ENCODE results near the gene HEG1.
A peak's percentile ranks its signal among the peaks of the same experiment; 100 is the strongest.
"Not testable (repeated sequence)": the region's sequence is repeated elsewhere in the genome, so short reads cannot be mapped to it uniquely, and the experiment has no call there.

Gene HEG1, protein sequence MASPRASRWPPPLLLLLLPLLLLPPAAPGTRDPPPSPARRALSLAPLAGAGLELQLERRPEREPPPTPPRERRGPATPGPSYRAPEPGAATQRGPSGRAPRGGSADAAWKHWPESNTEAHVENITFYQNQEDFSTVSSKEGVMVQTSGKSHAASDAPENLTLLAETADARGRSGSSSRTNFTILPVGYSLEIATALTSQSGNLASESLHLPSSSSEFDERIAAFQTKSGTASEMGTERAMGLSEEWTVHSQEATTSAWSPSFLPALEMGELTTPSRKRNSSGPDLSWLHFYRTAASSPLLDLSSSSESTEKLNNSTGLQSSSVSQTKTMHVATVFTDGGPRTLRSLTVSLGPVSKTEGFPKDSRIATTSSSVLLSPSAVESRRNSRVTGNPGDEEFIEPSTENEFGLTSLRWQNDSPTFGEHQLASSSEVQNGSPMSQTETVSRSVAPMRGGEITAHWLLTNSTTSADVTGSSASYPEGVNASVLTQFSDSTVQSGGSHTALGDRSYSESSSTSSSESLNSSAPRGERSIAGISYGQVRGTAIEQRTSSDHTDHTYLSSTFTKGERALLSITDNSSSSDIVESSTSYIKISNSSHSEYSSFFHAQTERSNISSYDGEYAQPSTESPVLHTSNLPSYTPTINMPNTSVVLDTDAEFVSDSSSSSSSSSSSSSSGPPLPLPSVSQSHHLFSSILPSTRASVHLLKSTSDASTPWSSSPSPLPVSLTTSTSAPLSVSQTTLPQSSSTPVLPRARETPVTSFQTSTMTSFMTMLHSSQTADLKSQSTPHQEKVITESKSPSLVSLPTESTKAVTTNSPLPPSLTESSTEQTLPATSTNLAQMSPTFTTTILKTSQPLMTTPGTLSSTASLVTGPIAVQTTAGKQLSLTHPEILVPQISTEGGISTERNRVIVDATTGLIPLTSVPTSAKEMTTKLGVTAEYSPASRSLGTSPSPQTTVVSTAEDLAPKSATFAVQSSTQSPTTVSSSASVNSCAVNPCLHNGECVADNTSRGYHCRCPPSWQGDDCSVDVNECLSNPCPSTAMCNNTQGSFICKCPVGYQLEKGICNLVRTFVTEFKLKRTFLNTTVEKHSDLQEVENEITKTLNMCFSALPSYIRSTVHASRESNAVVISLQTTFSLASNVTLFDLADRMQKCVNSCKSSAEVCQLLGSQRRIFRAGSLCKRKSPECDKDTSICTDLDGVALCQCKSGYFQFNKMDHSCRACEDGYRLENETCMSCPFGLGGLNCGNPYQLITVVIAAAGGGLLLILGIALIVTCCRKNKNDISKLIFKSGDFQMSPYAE (N-terminal part only)

GRCh38 chr3:125055913-125056745 is at the start of gene HEG1:
Gene HEG1 (minus strand): TSS chr3:125055997. CDS start chr3:125055890, 107 bp downstream.
- peak; percentile 71 for DNase-seq

- DNase-seq = no peak
Measured at GRCh38 chr3:125105116-125105515, 49.3 kb upstream of the HEG1 start.

DNA sequence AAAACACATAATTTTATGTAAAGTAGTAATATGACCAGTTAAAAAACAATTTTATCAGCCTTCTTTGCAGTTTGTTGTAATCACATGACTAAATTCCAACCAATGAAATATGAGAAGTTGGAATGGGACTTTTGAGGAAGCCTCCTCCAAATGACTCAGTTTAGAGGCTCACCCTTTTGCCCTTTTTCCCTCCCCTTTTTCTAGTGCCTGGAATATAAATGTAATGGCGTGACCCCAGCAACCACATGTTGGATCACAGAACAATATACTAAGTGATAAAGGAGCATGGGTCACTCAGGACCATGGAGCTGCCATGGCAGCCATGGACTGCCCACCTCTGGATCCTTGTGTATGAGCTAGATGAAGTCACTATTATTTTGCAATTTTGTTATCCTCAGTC is 48.8 kb upstream of the HEG1 start:
- no peak for DNase-seq

- no peak for DNase-seq
Measured at GRCh38 chr3:125103406-125103805, 47.6 kb upstream of the HEG1 start.

- DNase-seq = no peak
Measured at GRCh38 chr3:125102470-125102869, 46.7 kb upstream of the HEG1 start.

- DNase-seq = no peak
Measured at GRCh38 chr3:125098611-125099291, 43.0 kb upstream of the HEG1 start.

- DNase-seq = no peak
Measured at GRCh38 chr3:125090649-125091048, 34.9 kb upstream of the HEG1 start.

DNA sequence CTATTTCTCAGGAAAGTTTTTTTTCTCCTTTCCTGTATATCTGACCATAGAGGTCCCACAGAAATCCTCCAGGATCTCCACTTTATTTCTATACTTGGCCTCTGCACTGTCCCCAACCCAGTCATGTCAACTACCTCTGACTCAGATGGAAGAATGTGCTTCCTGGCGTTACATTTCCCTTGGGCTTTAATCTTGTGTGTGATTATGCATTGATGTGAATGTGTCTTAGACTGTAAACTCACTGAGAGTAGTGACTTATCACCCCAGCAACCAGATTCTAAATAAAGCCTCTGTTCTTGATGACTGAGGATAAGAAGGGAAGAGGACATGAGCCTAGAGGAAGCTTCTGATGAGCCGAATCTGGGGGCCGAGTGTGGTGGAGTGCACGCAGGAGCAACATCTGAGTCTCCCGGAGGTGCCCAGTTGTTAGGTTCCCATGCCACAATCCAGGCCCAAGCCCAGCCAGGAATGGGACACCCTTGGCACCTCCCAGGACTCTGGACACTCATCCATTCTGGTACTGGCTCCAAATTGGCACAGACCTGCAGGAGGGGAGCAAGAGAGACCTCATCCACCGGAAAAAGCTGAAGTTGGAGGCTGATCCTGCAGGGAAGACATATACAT is 32.1 kb upstream of the HEG1 start:
- DNase-seq = no peak

- no peak for DNase-seq
Measured at GRCh38 chr3:125085166-125085565, 29.4 kb upstream of the HEG1 start.

GRCh38 chr3:125083776-125084175 is 28.0 kb upstream of the HEG1 start:
- no peak for DNase-seq

GRCh38 chr3:125082339-125082738 is 26.5 kb upstream of the HEG1 start:
- DNase-seq = not testable (repeated sequence)

DNA sequence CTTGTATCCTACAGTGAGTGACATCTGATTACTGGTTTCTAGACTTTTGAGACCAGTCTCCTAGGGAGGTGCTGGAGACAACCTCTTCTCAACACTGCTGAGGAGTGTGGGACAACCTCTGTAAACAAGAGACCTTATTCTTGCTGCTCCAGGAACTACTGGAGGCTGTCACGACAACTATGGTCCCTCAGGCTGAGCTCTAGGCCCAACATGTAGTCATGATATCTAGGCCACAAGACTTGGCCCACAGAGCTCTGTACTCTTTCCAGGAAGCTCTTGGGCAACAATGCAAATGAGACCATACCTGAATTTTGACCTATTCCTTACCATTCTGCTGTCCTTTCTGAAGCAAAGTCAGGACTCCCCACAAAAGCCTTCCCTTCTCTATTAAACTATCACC is 24.3 kb upstream of the HEG1 start:
- DNase-seq = no peak

- DNase-seq = no peak
Measured at GRCh38 chr3:125079675-125080045, 23.9 kb upstream of the HEG1 start.

DNA sequence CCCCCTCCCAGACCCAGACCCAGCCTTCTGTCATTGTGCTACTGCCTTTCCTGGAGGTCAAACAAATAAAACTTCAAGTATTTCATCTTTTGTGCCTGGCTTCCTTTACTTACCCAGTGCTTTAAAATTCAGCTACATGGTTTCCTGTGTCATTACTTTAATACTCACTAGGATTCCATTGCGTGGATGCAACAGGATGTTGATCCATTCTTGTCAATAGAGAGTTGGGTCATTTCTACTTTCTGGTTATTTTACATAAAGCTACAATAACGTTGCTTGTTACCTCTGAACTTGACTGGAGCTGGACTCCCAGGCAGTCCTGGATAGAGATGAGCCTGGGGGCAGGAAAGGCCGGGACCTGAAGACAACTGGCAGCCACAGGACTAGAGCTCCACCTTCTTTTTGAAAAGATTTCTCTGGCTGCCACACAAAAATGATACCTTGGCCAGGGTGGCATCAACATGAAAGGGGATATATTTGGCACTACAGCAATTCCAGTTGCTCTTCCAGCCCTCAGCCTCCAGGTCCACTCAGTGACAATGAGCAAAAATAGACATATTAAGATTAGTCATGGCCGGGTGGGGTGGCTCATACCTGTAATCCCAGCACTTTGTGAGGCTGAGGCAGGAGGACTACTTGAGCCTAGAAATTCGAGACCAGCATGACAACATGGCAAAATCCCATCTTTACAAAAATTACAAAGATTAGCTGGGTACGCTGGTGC is 23.3 kb upstream of the HEG1 start:
- DNase-seq = no peak

DNA sequence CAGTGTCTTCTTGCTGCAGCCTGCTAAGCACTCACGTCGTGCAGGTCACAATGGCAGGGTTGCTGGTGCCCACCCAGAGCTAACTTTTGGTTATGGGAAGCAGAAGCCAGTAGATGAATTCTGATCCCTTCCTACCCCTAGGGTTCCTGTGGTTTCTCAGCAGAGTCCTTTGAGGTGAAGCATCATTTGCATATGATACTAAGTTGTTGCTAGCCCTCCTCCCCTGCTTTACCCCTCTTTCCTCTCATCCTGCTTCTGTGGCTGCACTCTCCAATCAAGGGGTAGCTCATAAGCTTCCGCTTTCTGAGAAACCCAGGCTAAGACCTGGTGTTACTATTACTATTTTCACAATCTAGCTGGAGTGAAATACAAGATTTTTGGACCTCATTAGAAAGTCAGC is 22.1 kb upstream of the HEG1 start:
- no peak for DNase-seq

DNA sequence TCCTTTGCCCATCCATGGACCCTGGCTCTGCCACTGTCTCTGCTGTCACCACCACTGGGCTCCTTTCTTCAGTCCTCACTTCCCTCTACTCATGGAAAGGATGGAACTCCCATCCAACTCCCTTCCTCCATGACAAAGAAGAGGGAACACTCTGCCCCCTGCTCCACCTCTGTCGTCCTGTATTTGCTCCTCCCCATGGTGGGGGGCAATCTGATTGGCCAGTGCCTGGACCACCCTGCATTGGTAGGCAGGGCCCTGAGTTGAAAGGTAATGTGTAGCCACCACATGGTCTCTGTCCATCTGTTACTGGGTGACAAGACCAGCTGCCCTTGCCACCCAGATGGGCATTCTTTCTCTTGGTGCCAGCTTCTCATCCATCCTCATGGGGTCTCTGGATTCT is 20.7 kb upstream of the HEG1 start:
- DNase-seq = no peak

GRCh38 chr3:125075738-125076137 is 19.9 kb upstream of the HEG1 start:
- DNase-seq = no peak

DNA sequence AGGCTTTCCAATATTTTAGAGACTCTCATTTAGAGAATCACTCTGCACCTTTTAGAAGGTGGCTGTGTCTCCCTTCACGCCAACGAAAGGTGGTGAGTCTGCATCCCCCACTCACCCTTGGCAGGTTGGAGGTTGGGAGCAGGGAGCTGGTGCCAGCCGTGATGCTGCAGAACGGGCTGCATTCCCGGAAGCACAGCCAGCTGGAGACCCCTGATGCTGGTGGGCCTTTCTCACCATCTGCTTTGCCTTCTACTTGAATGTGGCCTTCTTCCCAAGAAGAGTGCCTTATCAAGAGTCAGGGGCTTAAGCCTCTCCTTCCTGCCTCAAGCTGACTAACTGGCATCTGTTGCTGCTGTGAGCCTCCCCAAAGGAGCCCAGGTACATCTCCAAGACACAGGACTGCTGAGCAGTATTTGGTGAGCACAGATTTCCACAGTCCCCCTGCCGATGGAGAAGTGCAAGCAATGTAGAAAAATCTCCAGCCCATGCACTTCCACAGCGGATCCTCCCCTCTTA is 17.7 kb upstream of the HEG1 start:
- no peak for DNase-seq

- no peak for DNase-seq
Measured at GRCh38 chr3:125072749-125073389, 17.1 kb upstream of the HEG1 start.

DNA sequence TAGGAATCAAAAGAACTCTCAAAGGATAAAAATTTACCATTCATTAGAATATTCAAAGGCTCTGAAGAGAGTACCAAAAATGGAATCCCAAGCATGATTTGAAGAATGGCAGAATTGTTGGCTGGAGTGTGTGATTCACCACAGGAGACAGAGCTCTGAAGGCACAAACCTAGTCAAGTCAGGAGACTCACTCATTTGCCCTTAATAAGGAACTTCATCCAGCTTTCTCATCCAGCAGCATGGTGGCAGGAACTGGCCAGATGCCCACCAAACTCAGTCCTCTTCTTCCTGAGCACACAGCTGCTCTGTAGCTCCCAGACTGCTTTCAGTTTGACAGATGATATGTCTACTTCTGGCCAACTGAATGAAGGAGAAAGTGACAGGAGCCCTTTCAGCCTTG is 16.5 kb upstream of the HEG1 start:
- no peak for DNase-seq
